Activated CD4-positive, alpha-beta memory T cell treated with anti-CD3 and anti-CD28 coated beads for 36 hours (primary cell): ENCODE results near the gene ZNF536. TPM values are rescaled to one million over a fixed set of nuclear protein-coding genes. Genes with fewer than 3 reads are reported as not detected.

Experiments
- CTCF ChIA-PET: fragments of 350-600 bp; sonication (Branson Sonifier 250); formaldehyde crosslinking; loops from one replicate; lab custom pipeline; 2021; ENCODE audit warnings: antibody characterized with exemption, inconsistent platforms; lab: Charles Lee
- POLR2A ChIA-PET: fragments of 350-600 bp; sonication (Branson Sonifier 250); formaldehyde crosslinking; loops from one replicate; lab custom pipeline; 2021; ENCODE audit warnings: antibody characterized with exemption; lab: Charles Lee
- DNase-seq: peaks from one replicate; pipeline ENCODE4 v3.0.0-alpha.2; 2020
- H3K27ac Mint-ChIP-seq: one replicate; pipeline ENCODE4 v1.8.0; 2021; ENCODE audit warnings: mixed read lengths
- H3K27me3 Mint-ChIP-seq: one replicate; pipeline ENCODE4 v1.8.0; 2021; ENCODE audit warnings: mixed read lengths
- H3K36me3 Mint-ChIP-seq: one replicate; pipeline ENCODE4 v1.8.0; 2021; ENCODE audit warnings: mixed read lengths
- H3K4me1 Mint-ChIP-seq: one replicate; pipeline ENCODE4 v1.8.0; 2021; ENCODE audit warnings: low read depth, mixed read lengths
- H3K4me3 Mint-ChIP-seq: one replicate; pipeline ENCODE4 v1.8.0; 2021; ENCODE audit warnings: mild to moderate bottlenecking, mixed read lengths
- H3K9me3 Mint-ChIP-seq: one replicate; pipeline ENCODE4 v1.8.0; 2021; ENCODE audit warnings: mixed read lengths
- intact Hi-C: fragments of 100-400 bp; cut with micrococcal nuclease; formaldehyde crosslinking; loops from one replicate; pipeline ENCODE4 v1.15.1; 2023
- total RNA-seq, 2 experiments: library from RNA; stranded (reverse); gene quantifications; one replicate each; pipeline ENCODE4 v1.2.3, GENCODE V29; 2021

Gene ZNF536
- total RNA-seq, 2 experiments from 2014 or later: not detected

DNA sequence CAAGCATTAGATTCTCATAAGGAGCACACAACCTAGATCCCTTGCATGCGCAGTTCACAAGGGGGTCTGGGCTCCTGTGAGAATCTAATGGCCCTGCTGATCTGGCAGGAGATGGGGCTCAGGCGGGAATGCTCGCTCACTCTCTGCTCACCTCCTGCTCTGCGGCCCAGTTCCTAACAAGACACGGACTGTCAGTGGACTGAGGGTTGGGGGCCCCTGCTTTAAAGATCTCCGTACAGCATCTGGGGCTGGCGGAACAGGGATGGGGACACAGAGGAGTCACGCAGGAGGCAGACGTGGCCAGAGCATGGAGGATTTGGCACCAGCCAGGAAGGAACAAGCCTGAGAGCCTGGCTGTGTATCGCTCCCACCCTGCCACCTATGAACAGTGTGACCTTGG is 37.3 kb upstream of the ZNF536 start:
- Mint-ChIP-seq H3K4me3 (no peak overlapping the region), H3K4me1 (no peaks in the 10 kb centered on the region), H3K36me3 (no peaks in the 10 kb centered on the region), H3K27ac (no peak overlapping the region), H3K27me3 (no peaks in the 10 kb centered on the region), H3K9me3 (no peaks in the 10 kb centered on the region)
- intact Hi-C loops: no loop called here
- ChIA-PET CTCF (no interaction called here), POLR2A (no interaction called here)
- DNase-seq: no peak

DNA sequence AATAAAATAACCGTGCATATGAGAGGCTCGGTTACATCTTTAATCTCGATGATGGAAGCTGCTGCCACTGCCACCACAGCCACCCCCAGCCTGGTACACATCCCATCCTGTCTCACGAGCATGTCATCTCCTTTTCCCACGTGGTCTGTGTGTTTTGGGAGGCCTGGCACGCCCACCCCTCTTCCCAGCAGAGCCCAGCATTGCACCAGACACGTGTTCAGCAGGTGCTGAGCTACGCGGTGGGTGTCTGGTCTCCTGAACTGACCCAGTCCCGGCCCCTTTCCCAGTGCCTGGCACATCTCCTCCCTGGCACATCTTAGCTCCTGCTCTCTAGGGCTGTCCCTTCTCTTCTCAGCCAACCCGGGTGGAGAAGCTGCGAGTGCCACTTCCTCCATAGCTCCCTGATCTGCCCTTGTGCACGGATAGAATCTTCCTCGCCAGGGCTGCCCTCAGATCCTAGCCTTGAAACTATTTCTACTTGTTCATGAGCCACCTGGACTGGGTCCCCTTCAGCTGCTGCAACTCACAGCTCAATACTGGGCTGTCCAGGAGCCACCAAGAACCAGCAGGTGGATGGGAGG is 36.8 kb upstream of the ZNF536 start:
- ChIA-PET POLR2A (no interaction called here), CTCF (no interaction called here)
- no peaks in the 10 kb centered on the region for H3K9me3 Mint-ChIP-seq
- no peak overlapping the region for H3K27ac Mint-ChIP-seq
- no peak for DNase-seq
- H3K36me3 Mint-ChIP-seq: no peaks in the 10 kb centered on the region
- H3K27me3 Mint-ChIP-seq: no peaks in the 10 kb centered on the region
- H3K4me3 Mint-ChIP-seq: no peak overlapping the region
- intact Hi-C loops: no loop called here
- H3K4me1 Mint-ChIP-seq: no peaks in the 10 kb centered on the region

DNA sequence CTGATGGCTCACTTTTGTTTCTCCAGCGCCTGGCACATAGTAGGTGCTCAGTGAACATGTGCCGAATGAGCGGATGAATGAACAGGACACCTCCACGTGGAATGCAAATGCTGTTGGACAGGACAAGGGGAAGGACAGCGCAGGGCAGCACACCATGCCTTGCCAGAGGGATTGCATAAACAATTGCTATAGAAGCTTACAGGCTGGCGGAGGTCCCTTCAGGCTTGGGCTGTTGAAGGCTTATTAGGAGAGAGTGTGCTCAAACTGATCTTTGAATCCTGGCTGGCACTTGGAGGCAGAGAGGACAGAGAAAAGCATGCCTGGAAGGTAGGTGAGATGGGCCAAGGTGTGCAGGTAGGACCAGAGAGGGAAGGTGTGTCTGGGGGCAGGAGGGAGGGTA is 35.9 kb upstream of the ZNF536 start:
- POLR2A ChIA-PET: no interaction called here
- H3K4me3 Mint-ChIP-seq: no peak overlapping the region
- DNase-seq: no peak
- no peaks in the 10 kb centered on the region for H3K4me1 Mint-ChIP-seq
- no peaks in the 10 kb centered on the region for H3K27me3 Mint-ChIP-seq
- H3K9me3 Mint-ChIP-seq: no peaks in the 10 kb centered on the region
- intact Hi-C loops: no loop called here
- CTCF ChIA-PET: no interaction called here
- H3K27ac Mint-ChIP-seq: no peak overlapping the region
- H3K36me3 Mint-ChIP-seq: no peaks in the 10 kb centered on the region

DNA sequence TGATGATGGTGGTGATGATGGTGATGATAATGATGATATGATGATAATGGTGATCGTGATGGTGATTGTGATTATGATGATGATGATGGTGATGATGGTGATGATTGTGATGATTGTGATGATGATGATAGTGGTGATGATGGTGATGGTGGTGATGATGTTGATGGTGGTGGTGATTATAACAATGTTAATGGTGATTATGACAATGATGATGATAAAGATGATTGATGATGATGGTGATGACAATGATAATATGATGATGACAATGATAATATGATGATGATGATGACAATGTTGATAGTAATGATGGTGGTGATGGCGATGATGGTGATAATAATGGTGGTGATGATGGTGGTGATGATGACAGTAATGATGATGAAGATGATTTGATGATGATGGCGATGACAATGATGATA is 34.1 kb upstream of the ZNF536 start:
- no peak for DNase-seq
- Mint-ChIP-seq H3K4me1 (no peaks in the 10 kb centered on the region), H3K36me3 (no peaks in the 10 kb centered on the region), H3K27ac (no peak overlapping the region), H3K27me3 (no peaks in the 10 kb centered on the region), H3K9me3 (no peaks in the 10 kb centered on the region), H3K4me3 (no peak overlapping the region)
- intact Hi-C loops: no loop called here
- ChIA-PET CTCF (no interaction called here), POLR2A (no interaction called here)

DNA sequence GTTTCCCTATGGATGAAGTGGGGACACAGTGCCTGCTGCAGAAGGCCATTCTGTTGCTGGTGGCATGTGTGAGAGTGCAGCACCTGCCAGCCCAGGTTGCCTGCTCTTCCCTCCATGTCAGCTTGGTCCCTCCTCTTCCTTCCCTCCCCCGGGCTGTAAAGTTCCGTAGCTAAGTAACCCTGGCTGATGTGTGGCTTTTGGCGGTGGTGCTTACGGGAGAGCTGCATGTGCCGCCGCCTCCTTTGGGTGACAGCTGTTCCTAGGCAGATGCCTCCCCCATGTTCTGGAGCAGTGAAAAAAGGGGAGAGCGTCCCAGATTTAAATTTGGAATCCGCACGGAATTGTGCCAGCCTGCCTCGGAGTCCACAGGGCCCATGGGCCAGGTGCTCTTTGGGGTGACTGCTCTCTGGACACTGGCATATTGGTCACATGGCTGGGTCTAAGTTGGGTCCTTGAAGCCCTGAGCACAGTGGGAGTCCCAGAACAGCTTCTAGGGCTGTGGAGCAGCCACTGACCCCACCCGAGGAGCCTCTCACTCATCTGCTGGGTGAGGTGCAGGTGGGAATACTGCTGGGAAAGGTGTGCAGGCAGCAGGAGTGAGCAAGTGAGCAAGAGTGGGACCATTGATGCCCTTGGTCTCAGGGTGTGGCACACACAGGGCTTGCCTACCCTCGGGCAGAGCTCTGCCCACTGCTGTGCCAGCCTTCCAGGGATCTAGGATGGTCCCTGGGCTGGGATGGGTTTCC is 33.1 kb upstream of the ZNF536 start:
- POLR2A ChIA-PET: no interaction called here
- intact Hi-C loops: no loop called here
- DNase-seq: no peak
- CTCF ChIA-PET: no interaction called here
- Mint-ChIP-seq H3K36me3 (no peaks in the 10 kb centered on the region), H3K4me3 (no peak overlapping the region), H3K27ac (no peak overlapping the region), H3K27me3 (no peaks in the 10 kb centered on the region), H3K4me1 (no peaks in the 10 kb centered on the region), H3K9me3 (no peaks in the 10 kb centered on the region)

DNA sequence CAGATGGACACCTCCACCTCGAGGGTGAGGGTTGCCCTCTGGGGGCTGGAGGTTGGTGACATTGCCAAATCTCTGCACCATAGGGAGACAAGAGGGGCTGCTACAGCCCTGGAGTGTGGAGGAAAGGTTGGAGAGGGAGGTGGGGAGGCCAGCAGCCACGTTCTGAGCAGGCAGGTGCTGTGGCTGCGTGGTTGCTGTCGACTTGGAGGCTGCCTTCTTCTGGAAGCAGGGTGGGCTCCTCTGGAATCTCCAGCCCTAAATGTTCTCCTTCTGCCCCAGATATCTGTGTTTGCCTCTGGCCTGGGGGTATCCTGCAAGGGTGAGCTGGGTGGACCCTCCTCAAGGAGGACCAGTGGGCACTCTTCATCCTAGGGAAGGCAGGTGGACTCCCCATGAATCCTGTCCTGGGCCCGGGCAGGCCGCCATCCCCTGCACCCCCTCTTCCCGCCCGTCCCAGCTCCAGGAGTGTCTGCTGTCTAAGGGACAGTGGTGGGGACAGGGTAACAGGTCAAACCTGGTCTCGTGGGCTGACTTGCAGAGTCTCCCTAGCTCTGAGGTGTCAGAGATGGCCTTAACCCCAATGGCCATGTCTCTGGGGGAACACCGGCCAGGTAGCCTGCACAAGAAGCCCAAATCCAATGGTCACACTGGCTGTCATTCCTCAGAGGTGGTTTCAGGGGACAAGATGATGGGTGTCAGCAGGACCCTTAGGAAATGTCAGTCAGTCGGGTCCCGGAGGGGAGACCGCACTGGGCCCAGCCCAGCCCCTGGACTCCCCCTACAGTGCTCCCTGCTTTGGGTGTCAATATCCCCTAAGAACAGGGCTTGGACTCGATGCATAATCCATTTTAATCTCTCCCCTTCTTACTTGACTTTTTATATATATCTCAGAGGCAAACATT is 32.3 kb upstream of the ZNF536 start:
- H3K27me3 Mint-ChIP-seq: no peaks in the 10 kb centered on the region
- no peak overlapping the region for H3K4me3 Mint-ChIP-seq
- H3K36me3 Mint-ChIP-seq: no peaks in the 10 kb centered on the region
- no peaks in the 10 kb centered on the region for H3K4me1 Mint-ChIP-seq
- no peak for DNase-seq
- POLR2A ChIA-PET: no interaction called here
- no peak overlapping the region for H3K27ac Mint-ChIP-seq
- CTCF ChIA-PET: no interaction called here
- intact Hi-C loops: no loop called here
- H3K9me3 Mint-ChIP-seq: no peaks in the 10 kb centered on the region

DNA sequence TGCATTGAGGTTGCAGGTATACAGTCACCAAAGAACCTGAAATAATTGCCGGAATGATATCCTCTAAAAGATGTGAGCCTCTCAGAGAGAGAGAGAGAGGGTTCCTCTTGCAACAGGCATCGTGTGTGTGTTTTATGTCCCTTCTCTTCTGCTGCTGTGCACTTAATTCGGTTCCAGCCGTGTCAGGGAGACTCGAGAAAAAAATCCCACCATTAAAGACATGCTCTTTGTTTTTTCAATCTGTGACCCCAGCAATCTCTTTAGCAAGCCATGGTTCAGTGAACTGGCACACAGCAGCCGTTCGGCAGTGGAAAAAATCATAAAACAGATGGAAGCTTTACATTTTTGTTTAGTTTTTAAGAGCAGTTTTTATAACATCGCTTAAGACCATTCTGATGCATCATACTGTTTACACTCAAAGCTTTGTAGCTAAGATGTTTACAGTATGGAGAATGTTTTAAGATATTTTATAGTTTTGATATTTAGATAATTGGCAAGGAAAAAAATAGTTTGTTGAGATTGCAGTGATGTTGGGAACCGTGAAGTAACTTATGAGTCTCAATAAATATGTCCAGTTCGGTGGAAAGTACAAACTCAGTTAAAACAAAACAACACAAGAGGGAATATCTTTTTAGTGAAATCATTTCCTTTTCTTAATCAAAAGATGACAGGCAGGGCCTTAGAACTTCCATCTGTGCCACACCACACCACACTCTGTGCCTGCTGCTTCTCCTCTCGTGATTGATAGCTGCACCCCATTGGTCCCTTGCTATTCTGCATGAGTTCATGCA is 31.2 kb upstream of the ZNF536 start:
- intact Hi-C loops: no loop called here
- Mint-ChIP-seq H3K27ac (no peak overlapping the region), H3K4me3 (no peak overlapping the region), H3K9me3 (no peaks in the 10 kb centered on the region), H3K27me3 (no peaks in the 10 kb centered on the region), H3K36me3 (no peaks in the 10 kb centered on the region), H3K4me1 (no peaks in the 10 kb centered on the region)
- CTCF ChIA-PET: no interaction called here
- no peak for DNase-seq
- POLR2A ChIA-PET: no interaction called here

DNA sequence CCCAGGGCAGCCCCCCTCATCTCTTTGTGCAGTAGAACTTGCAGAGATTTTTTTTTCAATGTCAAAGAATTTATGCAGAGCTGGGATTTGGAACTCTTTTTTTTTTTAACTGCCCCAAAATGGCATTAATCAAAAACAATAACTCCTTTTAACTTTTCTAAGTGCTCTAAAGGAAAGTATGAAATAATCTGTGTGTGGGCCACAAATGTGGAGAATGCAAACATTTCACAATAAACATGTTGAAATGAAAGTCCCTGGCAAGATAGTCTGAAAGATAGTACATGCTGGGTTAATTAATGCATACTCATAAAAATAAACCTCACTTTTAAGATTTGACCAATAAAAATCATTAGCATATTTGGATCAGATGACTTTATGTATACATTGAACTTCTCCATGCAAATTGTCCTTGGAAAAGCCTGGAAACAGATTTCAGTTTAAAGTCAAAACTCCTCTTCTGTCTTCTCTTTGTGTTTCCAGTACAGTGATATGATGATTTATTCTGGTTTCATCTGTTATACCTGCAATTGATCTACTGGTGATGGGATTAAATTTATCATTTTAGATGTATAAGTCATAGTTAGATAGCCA is 30.5 kb upstream of the ZNF536 start:
- Mint-ChIP-seq H3K4me1 (no peaks in the 10 kb centered on the region), H3K4me3 (no peak overlapping the region), H3K9me3 (no peaks in the 10 kb centered on the region), H3K27ac (no peak overlapping the region), H3K27me3 (no peaks in the 10 kb centered on the region), H3K36me3 (no peaks in the 10 kb centered on the region)
- intact Hi-C loops: no loop called here
- DNase-seq: no peak
- CTCF ChIA-PET: no interaction called here
- POLR2A ChIA-PET: no interaction called here

DNA sequence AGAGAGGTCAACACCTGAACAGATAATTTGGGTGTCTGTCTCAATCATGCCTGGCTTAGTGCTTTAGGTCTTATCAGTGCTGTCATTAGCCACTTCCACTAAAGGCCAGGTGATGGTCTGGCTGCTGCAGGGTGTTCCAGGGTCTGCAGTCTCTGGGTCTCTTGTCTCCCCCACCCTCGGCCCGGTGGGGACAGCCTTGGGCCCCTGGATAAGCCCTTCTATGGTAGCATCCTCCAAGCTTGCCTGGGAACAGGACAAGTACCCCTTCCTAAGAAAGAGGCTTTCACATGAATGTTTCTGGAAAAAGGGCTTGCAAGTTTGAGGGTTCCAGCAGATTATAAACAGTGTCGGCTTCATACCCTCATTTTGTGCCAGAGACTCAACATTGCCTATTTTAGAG is 29.3 kb upstream of the ZNF536 start:
- H3K36me3 Mint-ChIP-seq: no peaks in the 10 kb centered on the region
- POLR2A ChIA-PET: no interaction called here
- DNase-seq: no peak
- no peaks in the 10 kb centered on the region for H3K9me3 Mint-ChIP-seq
- no peak overlapping the region for H3K4me3 Mint-ChIP-seq
- no peak overlapping the region for H3K27ac Mint-ChIP-seq
- CTCF ChIA-PET: no interaction called here
- no peaks in the 10 kb centered on the region for H3K27me3 Mint-ChIP-seq
- intact Hi-C loops: no loop called here
- H3K4me1 Mint-ChIP-seq: no peaks in the 10 kb centered on the region

DNA sequence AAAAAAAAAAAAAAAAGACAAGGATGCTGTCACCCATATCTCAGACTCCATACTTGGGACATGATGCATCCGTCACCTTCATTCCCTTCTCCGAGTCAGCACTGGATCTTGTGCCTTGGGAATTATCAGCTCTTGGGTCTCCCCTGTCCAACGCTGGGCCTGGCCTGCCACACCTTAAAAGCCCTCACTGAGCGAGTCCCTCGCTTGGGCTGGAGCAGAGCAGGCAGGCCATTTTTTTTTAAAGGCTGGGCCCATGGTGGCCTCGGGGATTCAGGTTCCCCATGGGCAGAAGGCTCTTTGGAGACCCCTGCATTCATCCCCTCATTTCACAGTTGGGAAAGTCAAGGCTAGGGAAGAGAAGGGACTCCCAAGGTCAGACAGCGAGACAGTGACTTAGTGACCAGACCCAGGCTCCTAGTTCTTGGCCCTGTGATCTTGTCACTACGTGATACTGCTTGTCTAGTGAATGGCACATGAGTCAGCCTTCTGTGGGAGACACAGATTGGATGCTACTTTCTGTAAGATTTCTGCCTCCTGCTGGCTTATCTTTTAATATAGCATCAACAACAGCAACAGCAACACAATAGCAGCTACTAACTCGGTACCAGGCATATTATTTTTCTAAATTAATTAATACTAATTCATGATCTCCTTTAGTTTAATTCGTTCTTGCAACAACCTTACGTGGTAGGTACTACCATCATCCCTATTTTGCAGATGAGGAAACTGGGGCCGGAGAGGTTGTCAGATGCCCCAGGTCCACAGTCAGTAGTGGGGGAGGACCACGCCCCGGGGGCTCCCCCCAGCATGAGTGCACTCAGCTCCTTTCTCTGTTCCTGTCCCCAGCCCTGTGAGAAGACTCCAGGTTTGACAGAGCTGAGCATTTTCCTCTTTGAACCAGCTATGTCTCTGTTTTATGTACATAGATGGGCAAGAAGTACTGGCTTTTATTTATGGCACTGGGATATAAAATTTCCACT is 27.4 kb upstream of the ZNF536 start:
- Mint-ChIP-seq H3K36me3 (no peaks in the 10 kb centered on the region), H3K9me3 (no peaks in the 10 kb centered on the region), H3K27me3 (no peaks in the 10 kb centered on the region), H3K27ac (no peak overlapping the region), H3K4me1 (no peaks in the 10 kb centered on the region), H3K4me3 (no peak overlapping the region)
- intact Hi-C loops: no loop called here
- ChIA-PET CTCF (no interaction called here), POLR2A (no interaction called here)
- no peak for DNase-seq

DNA sequence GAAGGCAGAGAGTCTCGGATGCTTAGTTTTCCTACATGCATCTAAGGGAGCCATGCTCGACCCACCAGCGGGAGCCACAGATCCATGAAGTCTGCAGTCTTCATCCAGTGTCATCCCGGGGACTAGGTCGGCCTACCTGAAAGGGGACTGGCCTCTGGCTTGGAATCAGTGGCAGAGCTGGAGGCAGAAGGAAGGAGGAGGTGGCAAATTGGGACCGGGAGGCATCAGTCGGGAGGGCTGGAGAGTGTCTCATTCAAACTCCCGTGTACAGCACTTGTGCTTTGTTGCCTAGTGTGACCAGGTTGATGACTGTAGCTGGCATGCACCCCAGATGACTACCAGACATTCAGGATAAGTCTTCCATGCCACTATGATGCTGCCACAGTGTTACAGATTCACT is 26.5 kb upstream of the ZNF536 start:
- no peak overlapping the region for H3K27ac Mint-ChIP-seq
- POLR2A ChIA-PET: no interaction called here
- no peak for DNase-seq
- CTCF ChIA-PET: no interaction called here
- no peaks in the 10 kb centered on the region for H3K4me1 Mint-ChIP-seq
- intact Hi-C loops: no loop called here
- no peaks in the 10 kb centered on the region for H3K36me3 Mint-ChIP-seq
- H3K9me3 Mint-ChIP-seq: no peaks in the 10 kb centered on the region
- H3K27me3 Mint-ChIP-seq: peaks cover 3% of the 10 kb centered on the region
- H3K4me3 Mint-ChIP-seq: no peak overlapping the region
